Breast epithelium (tissue), 4 donors: ENCODE results near the gene NOL4L. TPM values are rescaled to one million over a fixed set of nuclear protein-coding genes. Genes with fewer than 3 reads are reported as not detected.

Source experiments
- DNase-seq, 2 donors: peaks; one replicate each; pipeline ENCODE4 v3.0.0-alpha.2; 2019; ENCODE audit warnings: low spot score in 2 of 2
- H3K27ac ChIP-seq, 2 donors: fragments of 200-600 bp; sonication (generic) in 1 of 2; one replicate each; pipeline ENCODE4 v1.5.1; 2016 to 2019; ENCODE audit warnings: mild to moderate bottlenecking in 1 of 2
- H3K27me3 ChIP-seq, 2 donors: fragments of 200-600 bp; sonication (generic) in 1 of 2; one replicate each; pipeline versions ENCODE4 v1.5.1 to v1.6.0; 2017 to 2019; ENCODE audit warnings: control low read depth in 1 of 2, mild to moderate bottlenecking in 1 of 2
- H3K36me3 ChIP-seq: fragments of 200-600 bp; one replicate; pipeline ENCODE4 v1.5.1; 2019
- H3K4me1 ChIP-seq, 2 donors: fragments of 200-600 bp; sonication (generic); one replicate each; pipeline ENCODE4 v1.5.1; 2016 to 2019; ENCODE audit warnings: control low read depth in 1 of 2
- H3K4me3 ChIP-seq, 3 donors: fragments of 200-600 bp; sonication (generic); 1 replicate in 2 of 3; 2 replicates in 1 of 3; pipeline ENCODE4 v1.5.1; 2016 to 2019; ENCODE audit warnings: mild to moderate bottlenecking in 3 of 3, moderate library complexity in 2 of 3
- H3K9me3 ChIP-seq, 2 donors: fragments of 200-600 bp; sonication (generic) in 1 of 2; one replicate each; pipeline ENCODE4 v1.5.1; 2016 to 2019; ENCODE audit warnings: control low read depth in 1 of 2
- CTCF ChIP-seq, 3 donors: fragments of 450-650 bp; IDR thresholded peaks; one replicate each; pipeline ENCODE4 v1.5.1; 2016 to 2017; ENCODE audit warnings: antibody characterized with exemption in 3 of 3, mild to moderate bottlenecking in 3 of 3, moderate library complexity in 3 of 3
- POLR2A ChIP-seq: fragments of 450-650 bp; IDR thresholded peaks from one replicate; pipeline ENCODE4 v1.6.1; 2016; ENCODE audit warnings: antibody characterized with exemption, mild to moderate bottlenecking, moderate library complexity
- POLR2AphosphoS5 ChIP-seq, 3 donors: sonication (generic); formaldehyde crosslinking; IDR thresholded peaks; one replicate each; pipeline ENCODE4 v1.6.1; 2017; ENCODE audit warnings: antibody characterized with exemption in 3 of 3
- intact Hi-C: fragments of 100-400 bp; cut with DNase I; formaldehyde crosslinking; loops from one replicate; pipeline ENCODE4 v1.15.1; 2023; ENCODE audit warnings: low total_unique reads
- total RNA-seq, 3 donors: library from RNA; depleted of rRNA; stranded (reverse); fragments of >200 nt; gene quantifications; one replicate each; pipeline ENCODE4 v1.1.0, GENCODE V29; 2016

NOL4L gene
- total RNA-seq, 3 donors from 2014 or later = 3.7 to 18.4 (median 15.8) TPM

- DNase-seq = no peak
- no peaks in the 10 kb centered on the region for H3K9me3 ChIP-seq
- TF ChIP-seq CTCF (IDR thresholded peaks at IDR 0.05) = no peak
- no peak for TF ChIP-seq POLR2A
- TF ChIP-seq POLR2AphosphoS5 (IDR thresholded peaks at IDR 0.05) = no peak
- H3K36me3 ChIP-seq = peaks cover 9% of the 10 kb centered on the region
- no peak overlapping the region for H3K4me3 ChIP-seq
- intact Hi-C loops = no loop called here
- H3K27ac ChIP-seq = no peak overlapping the region
- H3K4me1 ChIP-seq = peaks cover 7 to 10% of the 10 kb centered on the region in 2 donors
- no peaks in the 10 kb centered on the region for H3K27me3 ChIP-seq
These were observed 132.2 kb downstream of the NOL4L start for GRCh38 chr20:32452776-32453466.

DNA sequence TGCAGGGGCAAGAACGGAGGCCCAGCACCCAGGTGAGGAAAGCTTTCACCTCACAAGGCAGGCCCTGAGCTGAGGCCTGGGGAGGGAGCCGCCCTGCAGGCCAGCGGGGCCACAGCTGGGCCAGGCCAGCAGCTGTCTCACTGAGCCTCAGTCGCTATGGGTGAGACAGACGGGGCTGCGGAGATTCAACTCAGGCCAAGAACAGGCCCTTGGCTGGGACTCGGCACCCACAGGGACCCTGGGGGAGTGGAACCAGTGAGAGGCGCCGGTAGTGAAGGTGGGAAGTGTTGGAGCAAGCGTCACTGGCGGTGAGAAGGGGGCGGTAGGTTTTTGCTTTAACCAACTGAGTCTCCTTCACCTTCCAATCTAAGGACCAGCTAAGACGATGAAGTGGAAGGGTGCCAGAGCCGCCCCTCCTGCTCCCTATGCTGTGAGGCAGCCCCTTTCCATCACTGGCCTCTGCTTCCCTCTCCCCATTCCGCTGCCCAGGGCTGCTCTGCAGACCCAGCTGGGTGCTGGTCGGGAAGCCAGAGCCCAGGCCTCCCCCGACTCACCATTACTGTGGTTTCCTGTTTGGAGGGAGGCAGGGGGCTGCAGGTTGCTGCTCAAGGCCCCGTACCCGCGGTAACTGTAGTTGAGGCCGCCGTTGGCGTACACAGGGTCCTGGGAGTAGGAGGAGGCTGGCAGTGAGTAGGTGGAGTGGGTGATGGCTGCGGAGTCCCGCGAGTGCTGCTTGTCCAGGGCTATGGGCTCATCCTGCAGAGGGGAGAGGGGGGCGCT, 133.3 kb downstream of the NOL4L start:
- Histone ChIP-seq H3K27me3 (no peaks in the 10 kb centered on the region), H3K9me3 (no peaks in the 10 kb centered on the region), H3K36me3 (peaks cover 9% of the 10 kb centered on the region), H3K27ac (no peak overlapping the region), H3K4me3 (no peak overlapping the region), H3K4me1 (peaks cover 2 to 6% of the 10 kb centered on the region in 2 donors)
- TF ChIP-seq POLR2AphosphoS5 (IDR thresholded peaks at IDR 0.05) (no peak), POLR2A (no peak), CTCF (IDR thresholded peaks at IDR 0.05) (no peak)
- intact Hi-C loops = no loop called here
- peak in 1 of 2 donors; percentile 41 for DNase-seq

DNA sequence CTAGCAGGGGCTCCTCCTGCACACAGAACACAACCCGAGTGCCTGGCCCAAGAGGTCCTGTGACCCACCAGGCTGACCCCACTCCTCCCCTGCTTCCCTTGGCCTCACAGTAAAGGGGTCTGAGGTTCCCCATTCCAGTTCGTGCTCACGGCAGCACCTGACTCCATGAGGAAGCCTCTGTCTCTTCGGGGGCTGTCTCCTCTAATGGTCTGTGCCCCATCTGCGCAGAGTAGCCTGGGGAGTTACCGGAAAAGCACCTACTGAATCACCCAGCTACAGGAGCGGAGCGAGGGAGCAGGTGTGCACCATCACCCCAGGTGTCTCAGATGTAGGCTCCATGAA, 133.8 kb downstream of the NOL4L start:
- peaks cover 0 to 11% of the 10 kb centered on the region in 2 donors for H3K4me1 ChIP-seq
- intact Hi-C loops = no loop called here
- no peak for DNase-seq
- H3K9me3 ChIP-seq = no peaks in the 10 kb centered on the region
- peak overlapping the region in 1 of 2 donors; percentile 36 for H3K27ac ChIP-seq
- H3K36me3 ChIP-seq = peaks cover 9% of the 10 kb centered on the region
- H3K27me3 ChIP-seq = no peaks in the 10 kb centered on the region
- no peak for TF ChIP-seq CTCF (IDR thresholded peaks at IDR 0.05)
- TF ChIP-seq POLR2AphosphoS5 (IDR thresholded peaks at IDR 0.05) = no peak
- TF ChIP-seq POLR2A = no peak
- H3K4me3 ChIP-seq = no peak overlapping the region

DNA sequence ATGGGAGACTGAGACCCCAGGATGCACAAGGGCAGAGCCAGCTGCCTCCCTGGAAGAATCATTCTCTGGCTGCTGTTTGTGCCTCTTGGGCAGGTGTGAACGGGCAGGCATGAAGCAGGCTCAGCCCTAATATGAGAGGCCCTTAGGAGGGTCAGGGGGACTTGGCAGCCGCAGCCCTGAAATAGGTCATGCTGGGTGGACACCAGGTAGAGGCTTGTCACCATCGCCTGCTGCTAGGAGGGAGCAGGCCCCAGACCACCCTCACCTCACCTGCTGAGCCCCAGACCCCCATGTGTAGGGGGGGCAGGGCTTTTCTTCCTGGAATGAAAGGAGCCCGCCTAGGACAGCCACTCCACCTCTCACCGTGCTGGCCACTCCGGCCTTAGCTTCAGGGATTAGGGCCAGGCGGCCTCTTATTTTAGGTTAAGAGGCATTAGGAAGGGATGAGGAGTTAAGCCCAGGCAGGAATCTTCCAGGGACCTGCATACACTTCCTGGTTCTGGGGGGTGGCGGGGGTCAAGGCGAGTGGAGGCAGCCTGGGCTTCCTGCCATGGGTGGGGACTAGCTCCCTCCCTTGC, 134.6 kb downstream of the NOL4L start:
- Histone ChIP-seq H3K36me3 (peaks cover 9% of the 10 kb centered on the region), H3K9me3 (no peaks in the 10 kb centered on the region), H3K27me3 (no peaks in the 10 kb centered on the region), H3K4me1 (peaks cover 0 to 19% of the 10 kb centered on the region in 2 donors), H3K4me3 (no peak overlapping the region), H3K27ac (peak overlapping the region; percentile 36 to 40)
- DNase-seq = no peak
- TF ChIP-seq POLR2A = no peak
- no peak for TF ChIP-seq POLR2AphosphoS5 (IDR thresholded peaks at IDR 0.05)
- no peak for TF ChIP-seq CTCF (IDR thresholded peaks at IDR 0.05)
- intact Hi-C loops = no loop called here
